KMS-11 (cell line): ENCODE data around the gene ANOS1.

Experiments used
- H2AFZ ChIP-seq: fragments of 200-600 bp; sonication (generic); 2 replicates; pipeline ENCODE4 v1.6.1; 2016; ENCODE audit warnings: antibody characterized with exemption, mixed run types, low read depth
- H3K27ac ChIP-seq: fragments of 200-600 bp; sonication (generic); 2 replicates; pipeline ENCODE4 v1.6.1; 2016; ENCODE audit warnings: mild to moderate bottlenecking, mixed run types
- H3K27me3 ChIP-seq: fragments of 200-600 bp; sonication (generic); 2 replicates; pipeline ENCODE4 v1.6.1; 2017; ENCODE audit warnings: mild to moderate bottlenecking, low read depth, mixed run types, moderate library complexity; ENCODE audit not compliant: insufficient read depth
- H3K36me3 ChIP-seq: fragments of 200-600 bp; sonication (generic); 2 replicates; pipeline ENCODE4 v1.6.1; 2017; ENCODE audit warnings: mild to moderate bottlenecking, mixed run types; ENCODE audit not compliant: insufficient read depth
- H3K4me1 ChIP-seq: fragments of 200-600 bp; sonication (generic); 2 replicates; pipeline ENCODE4 v1.6.1; 2016; ENCODE audit warnings: mild to moderate bottlenecking, low read depth, mixed run types; ENCODE audit not compliant: poor library complexity, severe bottlenecking
- H3K4me2 ChIP-seq: fragments of 200-600 bp; sonication (generic); 2 replicates; pipeline ENCODE4 v1.7.0; 2016; ENCODE audit warnings: mild to moderate bottlenecking, mixed run types
- H3K4me3 ChIP-seq: fragments of 200-600 bp; sonication (generic); IDR thresholded peaks from 2 replicates; pipeline ENCODE4 v1.6.1; 2017; ENCODE audit warnings: low read depth, low read length, mixed read lengths; ENCODE audit not compliant: insufficient read depth
- H3K79me2 ChIP-seq: fragments of 200-600 bp; sonication (generic); 2 replicates; pipeline ENCODE4 v1.6.1; 2016; ENCODE audit warnings: low read depth, mixed run types; ENCODE audit not compliant: insufficient read depth
- H3K9ac ChIP-seq: fragments of 200-600 bp; sonication (generic); 2 replicates; pipeline ENCODE4 v1.6.1; 2016; ENCODE audit warnings: mild to moderate bottlenecking, mixed run types
- H4K20me1 ChIP-seq: fragments of 200-600 bp; sonication (generic); 2 replicates; pipeline ENCODE4 v1.6.1; 2016; ENCODE audit warnings: mild to moderate bottlenecking, mixed run types; ENCODE audit not compliant: insufficient read depth
- TF ChIP-seq, protein P1 (sequence below): fragments of 200-600 bp; sonication (generic); conservative IDR thresholded peaks from 2 replicates; pipeline ENCODE4 v1.6.1; 2017; ENCODE audit warnings: low read depth, mild to moderate bottlenecking, antibody characterized with exemption, low read length, moderate library complexity, mixed read lengths

Gene ANOS1

DNA sequence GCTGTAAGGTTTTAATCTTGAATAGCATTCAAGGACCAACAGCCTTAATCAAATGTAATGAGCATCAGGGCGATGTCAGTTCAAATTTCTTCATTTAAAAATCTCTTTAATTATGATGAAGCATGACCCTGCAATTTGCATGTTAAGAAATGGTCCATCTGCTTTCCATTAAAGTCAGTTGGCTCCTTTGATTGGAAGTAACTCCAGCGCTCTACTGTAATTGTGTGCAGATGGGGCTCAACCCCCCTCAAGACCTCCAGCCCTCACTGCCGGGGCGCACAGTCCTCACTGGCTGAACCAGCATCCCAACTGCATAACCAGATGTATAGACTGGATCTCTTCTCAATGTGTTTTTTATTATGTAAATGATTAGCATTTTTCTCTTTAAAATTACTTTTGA is 140.4 kb downstream of the ANOS1 start:
- H3K4me2 ChIP-seq, result no peak overlapping the region
- no peaks in the 10 kb centered on the region for H3K36me3 ChIP-seq
- TF ChIP-seq, protein P1, sequence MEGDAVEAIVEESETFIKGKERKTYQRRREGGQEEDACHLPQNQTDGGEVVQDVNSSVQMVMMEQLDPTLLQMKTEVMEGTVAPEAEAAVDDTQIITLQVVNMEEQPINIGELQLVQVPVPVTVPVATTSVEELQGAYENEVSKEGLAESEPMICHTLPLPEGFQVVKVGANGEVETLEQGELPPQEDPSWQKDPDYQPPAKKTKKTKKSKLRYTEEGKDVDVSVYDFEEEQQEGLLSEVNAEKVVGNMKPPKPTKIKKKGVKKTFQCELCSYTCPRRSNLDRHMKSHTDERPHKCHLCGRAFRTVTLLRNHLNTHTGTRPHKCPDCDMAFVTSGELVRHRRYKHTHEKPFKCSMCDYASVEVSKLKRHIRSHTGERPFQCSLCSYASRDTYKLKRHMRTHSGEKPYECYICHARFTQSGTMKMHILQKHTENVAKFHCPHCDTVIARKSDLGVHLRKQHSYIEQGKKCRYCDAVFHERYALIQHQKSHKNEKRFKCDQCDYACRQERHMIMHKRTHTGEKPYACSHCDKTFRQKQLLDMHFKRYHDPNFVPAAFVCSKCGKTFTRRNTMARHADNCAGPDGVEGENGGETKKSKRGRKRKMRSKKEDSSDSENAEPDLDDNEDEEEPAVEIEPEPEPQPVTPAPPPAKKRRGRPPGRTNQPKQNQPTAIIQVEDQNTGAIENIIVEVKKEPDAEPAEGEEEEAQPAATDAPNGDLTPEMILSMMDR, result no peak
- H3K4me1 ChIP-seq, result peaks cover 13% of the 10 kb centered on the region
- no peaks in the 10 kb centered on the region for H3K27me3 ChIP-seq
- no peak overlapping the region for H3K27ac ChIP-seq
- no peaks in the 10 kb centered on the region for H4K20me1 ChIP-seq
- H3K9ac ChIP-seq, result no peak overlapping the region
- no peak overlapping the region for H3K4me3 ChIP-seq
- H2AFZ ChIP-seq, result no peak overlapping the region
- H3K79me2 ChIP-seq, result no peaks in the 10 kb centered on the region

DNA sequence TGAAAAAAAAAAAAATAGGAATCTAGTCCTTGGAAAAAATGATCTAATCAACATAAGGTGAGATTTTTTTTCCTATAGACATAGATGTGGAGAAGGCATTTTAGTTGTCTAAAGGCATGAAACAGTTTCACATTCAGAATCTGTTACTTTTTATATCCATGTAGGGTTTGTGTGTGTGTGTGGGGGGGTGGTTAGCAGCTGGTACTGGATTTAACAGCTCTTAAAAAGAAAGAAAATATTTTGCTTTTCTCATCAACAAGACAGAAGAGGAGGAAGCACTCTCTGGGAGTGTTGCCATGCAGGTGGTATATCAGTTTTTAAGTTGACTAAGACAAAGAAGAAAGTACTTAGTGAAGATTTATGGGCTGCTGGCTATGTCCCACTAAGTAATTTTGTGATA is 145.0 kb downstream of the ANOS1 start:
- no peaks in the 10 kb centered on the region for H3K27me3 ChIP-seq
- H3K36me3 ChIP-seq, result no peaks in the 10 kb centered on the region
- no peak overlapping the region; the same call in 1 of the 2 replicates for H3K27ac ChIP-seq
- TF ChIP-seq, protein P1, result no peak
- H3K79me2 ChIP-seq, result no peaks in the 10 kb centered on the region
- H3K4me1 ChIP-seq, result peaks cover 24% of the 10 kb centered on the region
- H3K4me2 ChIP-seq, result peak overlapping the region; percentile 36
- H2AFZ ChIP-seq, result no peak overlapping the region
- H4K20me1 ChIP-seq, result no peaks in the 10 kb centered on the region
- no peak overlapping the region for H3K4me3 ChIP-seq
- H3K9ac ChIP-seq, result no peak overlapping the region

DNA sequence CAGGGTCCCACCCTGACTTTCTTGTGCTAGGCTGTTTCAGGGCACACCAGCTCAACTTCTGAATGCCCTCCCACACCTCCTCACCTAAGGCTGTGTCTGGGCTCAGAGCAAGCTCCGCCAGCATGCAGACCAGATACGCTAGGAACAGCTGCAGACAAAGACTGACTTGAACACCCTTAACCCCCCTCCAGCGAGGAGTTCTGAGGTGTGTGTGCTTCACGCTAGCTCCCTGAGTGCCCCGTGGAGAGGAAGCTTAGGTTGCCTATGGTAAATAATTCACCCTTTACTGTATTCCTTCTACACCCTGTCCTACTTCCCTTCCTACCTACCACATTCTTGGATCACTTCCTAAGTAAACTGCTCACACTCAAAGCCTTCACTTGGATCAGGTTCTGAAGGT is 152.3 kb downstream of the ANOS1 start:
- Histone ChIP-seq H3K36me3 (no peaks in the 10 kb centered on the region), H3K27me3 (no peaks in the 10 kb centered on the region), H3K4me3 (no peak overlapping the region), H3K4me2 (no peak overlapping the region), H3K9ac (no peak overlapping the region), H3K4me1 (no peaks in the 10 kb centered on the region), H4K20me1 (no peaks in the 10 kb centered on the region), H3K79me2 (no peaks in the 10 kb centered on the region), H3K27ac (no peak overlapping the region), H2AFZ (no peak overlapping the region)
- TF ChIP-seq, protein P1, result no peak

DNA sequence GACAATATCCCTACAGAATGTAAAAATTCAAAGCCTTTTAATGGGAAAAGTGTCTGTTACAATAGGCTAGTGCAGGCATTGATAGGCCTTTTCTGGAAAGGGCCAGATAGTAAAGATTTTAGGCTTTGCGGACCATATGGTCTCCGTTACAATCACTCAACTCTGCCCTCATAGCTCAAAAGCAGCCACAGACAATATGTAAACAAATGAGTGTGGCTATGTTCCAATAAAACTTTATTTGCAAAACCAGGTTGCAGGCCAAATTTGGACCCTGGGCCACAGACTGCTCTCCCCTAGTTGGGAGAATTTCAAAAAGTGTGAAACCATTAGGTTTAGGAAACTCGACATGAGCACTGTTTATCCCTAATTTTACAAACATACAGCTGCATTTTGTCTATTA is 155.1 kb downstream of the ANOS1 start:
- Histone ChIP-seq H2AFZ (no peak overlapping the region), H3K27me3 (no peaks in the 10 kb centered on the region), H3K27ac (no peak overlapping the region), H4K20me1 (no peaks in the 10 kb centered on the region), H3K79me2 (no peaks in the 10 kb centered on the region), H3K9ac (no peak overlapping the region), H3K4me2 (no peak overlapping the region), H3K4me3 (no peak overlapping the region), H3K4me1 (no peaks in the 10 kb centered on the region), H3K36me3 (no peaks in the 10 kb centered on the region)
- TF ChIP-seq, protein P1, result no peak
